Fibroblast of villous mesenchyme (primary cell): ENCODE results near the gene SEC14L3. TPM values are rescaled to one million over a fixed set of nuclear protein-coding genes. Genes with fewer than 3 reads are reported as not detected.
"Not testable (repeated sequence)": the region's sequence is repeated elsewhere in the genome, so short reads cannot be mapped to it uniquely, and the experiment has no call there.

Source experiments
- DNase-seq: peaks from one replicate; pipeline ENCODE4 v3.0.0-alpha.2; 2010; ENCODE audit warnings: low read depth
- H3K4me3 ChIP-seq: 2 replicates; pipeline ENCODE4 v1.5.1; 2011; ENCODE audit warnings: low read depth, mild to moderate bottlenecking, low read length
- CTCF ChIP-seq: IDR thresholded peaks from 2 replicates; pipeline ENCODE4 v1.5.1; 2012; ENCODE audit warnings: low read depth, mild to moderate bottlenecking, low read length; ENCODE audit not compliant: insufficient read depth
- total RNA-seq: library from RNA; depleted of rRNA; stranded (reverse); fragments of >200 nt; gene quantifications from 2 replicates; pipeline ENCODE4 v1.2.3, GENCODE V29; 2012

Gene SEC14L3
- total RNA-seq, 1 donor = not detected

DNA sequence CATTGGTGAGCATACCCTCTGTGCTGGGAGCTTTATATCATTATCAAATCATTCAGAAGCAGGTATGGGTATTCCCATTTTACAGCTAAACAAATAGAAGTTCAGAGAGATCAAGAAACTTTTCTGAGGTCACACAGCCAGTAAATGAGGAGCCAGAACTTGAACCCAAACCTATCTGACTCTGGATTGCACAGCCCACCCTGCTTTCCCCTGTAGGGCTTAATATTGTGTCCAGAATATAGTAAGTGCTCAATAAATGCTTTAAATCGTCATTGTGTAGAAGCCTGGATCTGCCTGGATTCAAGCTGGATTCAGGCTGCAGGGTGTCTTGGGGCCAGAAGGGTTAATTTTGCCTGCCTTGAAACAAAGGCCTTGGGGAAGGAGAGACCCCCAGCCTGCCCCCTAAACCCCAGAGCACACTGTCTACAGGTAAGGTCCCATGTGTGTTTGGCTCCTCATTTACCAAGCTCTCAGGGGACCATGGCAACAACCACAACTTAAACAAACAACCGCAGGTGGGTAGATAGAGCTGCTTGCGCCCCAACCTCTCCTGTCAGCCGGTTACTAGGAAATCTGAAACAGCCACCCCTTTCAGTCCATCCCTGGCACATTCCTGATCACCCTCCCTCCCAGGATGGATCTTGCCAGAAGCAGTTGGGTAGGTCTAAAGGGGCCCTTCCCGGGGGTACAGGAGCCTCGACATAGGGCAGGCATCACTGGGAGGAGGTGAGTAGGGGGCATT lies 3.0 kb upstream of the SEC14L3 start:
- TF ChIP-seq CTCF = no peak
- H3K4me3 ChIP-seq = no peak overlapping the region
- no peak for DNase-seq

- H3K4me3 ChIP-seq = no peak overlapping the region
- TF ChIP-seq CTCF = no peak
- no peak for DNase-seq
These were observed 2.3 kb upstream of the SEC14L3 start for GRCh38 chr22:30474121-30474520.

GRCh38 chr22:30472994-30473720 lies 1.3 kb upstream of the SEC14L3 start:
- TF ChIP-seq CTCF = no peak
- no peak for DNase-seq
- no peak overlapping the region for H3K4me3 ChIP-seq

DNA sequence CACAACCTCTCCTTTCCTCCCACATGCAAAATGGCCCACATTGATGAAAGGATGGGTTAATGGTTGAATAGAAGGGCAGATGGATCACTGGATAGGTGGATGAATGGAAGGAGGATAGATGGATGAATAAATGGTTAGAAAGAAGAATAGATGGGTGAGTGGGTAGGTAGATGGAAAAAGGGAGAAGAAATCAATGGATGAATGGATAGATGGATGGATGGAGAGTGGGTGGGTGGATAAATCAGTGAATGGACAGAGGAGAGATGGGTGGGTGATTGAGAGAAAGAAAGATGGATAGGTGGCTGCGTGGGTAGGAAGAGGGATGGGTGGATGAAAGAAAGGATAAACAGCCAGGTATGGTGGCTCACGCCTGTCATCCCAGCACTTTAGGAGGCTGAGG lies 1.2 kb downstream of the SEC14L3 start:
- no peak for TF ChIP-seq CTCF
- no peak for DNase-seq
- no peak overlapping the region for H3K4me3 ChIP-seq

- no peak for DNase-seq
- no peak overlapping the region for H3K4me3 ChIP-seq
These were observed 2.7 kb downstream of the SEC14L3 start for GRCh38 chr22:30469165-30469564.

DNA sequence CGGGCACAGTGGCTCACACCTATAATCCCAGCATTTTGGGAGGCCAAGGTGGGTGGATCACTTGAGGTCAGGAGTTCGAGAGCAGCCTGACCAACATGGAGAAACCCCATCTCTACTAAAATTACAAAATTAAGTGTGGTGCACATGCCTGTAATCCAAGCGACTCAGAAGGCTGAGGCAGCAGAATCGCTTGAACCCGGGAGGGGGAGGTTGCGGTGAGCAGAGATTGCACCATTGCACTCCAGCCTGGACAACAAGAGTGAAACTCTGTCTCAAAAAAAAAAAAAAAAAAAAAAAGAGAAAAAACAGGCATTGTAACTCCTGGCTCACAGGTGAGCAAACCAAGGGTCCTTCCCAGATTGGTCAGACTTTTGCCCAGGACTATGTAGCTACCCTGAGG lies 11.3 kb downstream of the SEC14L3 start:
- not testable (repeated sequence) for H3K4me3 ChIP-seq, DNase-seq

More at GRCh38 chr22:30469165-30469564, 2.7 kb downstream of the SEC14L3 start:
- no peak for TF ChIP-seq CTCF

GRCh38 chr22:30460147-30460546 lies 11.7 kb downstream of the SEC14L3 start:
- TF ChIP-seq CTCF = no peak
- H3K4me3 ChIP-seq = no peak overlapping the region
- DNase-seq = no peak
